ENCODE measurements around the gene HMCN1. TPM values are rescaled to one million over a fixed set of nuclear protein-coding genes. Genes with fewer than 3 reads are reported as not detected.

Gene HMCN1
- total RNA-seq, 1 donor from 2014 or later = 3.4 TPM

- DNase-seq (ENCODE audit: low spot score, unreplicated experiment) = no peak
- Mint-ChIP-seq H3K9me3 (ENCODE audit: low read depth) (no peaks in the 10 kb centered on the region), H3K4me3 (ENCODE audit: low read depth) (no peak overlapping the region), H3K27me3 (no peaks in the 10 kb centered on the region), H3K27ac (no peak overlapping the region), H3K4me1 (ENCODE audit: low read depth) (peaks cover 7% of the 10 kb centered on the region), H3K36me3 (ENCODE audit: insufficient read depth) (no peaks in the 10 kb centered on the region)
- no peak for TF ChIP-seq CTCF (IDR thresholded peaks at IDR 0.05; ENCODE audit: unreplicated experiment)
Observed at GRCh38 chr1:185807275-185807674, 73.1 kb downstream of the HMCN1 start.

- H3K27ac Mint-ChIP-seq = no peak overlapping the region
- no peaks in the 10 kb centered on the region for H3K36me3 Mint-ChIP-seq (ENCODE audit: insufficient read depth)
- H3K4me1 Mint-ChIP-seq (ENCODE audit: low read depth) = peaks cover 7% of the 10 kb centered on the region
- no peak overlapping the region for H3K4me3 Mint-ChIP-seq (ENCODE audit: low read depth)
- no peak for TF ChIP-seq CTCF (IDR thresholded peaks at IDR 0.05; ENCODE audit: unreplicated experiment)
- no peaks in the 10 kb centered on the region for H3K9me3 Mint-ChIP-seq (ENCODE audit: low read depth)
- no peak for DNase-seq (ENCODE audit: low spot score, unreplicated experiment)
- H3K27me3 Mint-ChIP-seq = no peaks in the 10 kb centered on the region
Observed at GRCh38 chr1:185808631-185809030, 74.4 kb downstream of the HMCN1 start.

DNA sequence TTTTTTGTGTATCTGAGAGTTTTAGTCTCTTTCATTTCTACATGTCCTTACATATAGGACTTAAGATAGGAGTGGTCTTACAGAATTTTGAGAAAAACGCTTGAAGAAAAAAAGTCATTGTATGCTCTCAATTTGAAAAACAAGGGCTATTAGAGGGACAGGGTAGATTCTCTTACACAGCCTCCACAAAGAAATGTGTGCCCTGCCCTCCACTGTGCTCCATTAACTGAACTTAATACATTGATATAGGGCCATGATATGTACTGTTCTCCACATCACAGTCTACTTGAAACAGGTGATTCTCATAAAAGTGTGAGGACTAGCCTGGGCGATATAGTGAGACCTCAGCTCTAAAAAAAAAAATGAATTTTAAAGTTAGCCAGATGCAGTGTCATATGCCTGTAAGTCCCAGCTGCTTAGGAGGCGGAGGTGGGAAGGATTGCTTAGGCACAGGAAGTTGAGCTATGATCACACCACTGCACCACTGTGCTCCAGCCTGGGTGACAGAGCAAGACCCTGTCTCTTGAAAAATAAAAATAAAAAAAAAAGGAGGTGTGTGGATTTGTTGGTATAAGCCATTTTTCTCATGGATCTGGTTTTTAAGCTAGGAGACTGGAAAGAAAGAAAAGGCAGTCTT is 77.0 kb downstream of the HMCN1 start:
- DNase-seq (ENCODE audit: low spot score, unreplicated experiment) = no peak
- Mint-ChIP-seq H3K4me1 (ENCODE audit: low read depth) (peaks cover 3% of the 10 kb centered on the region), H3K9me3 (ENCODE audit: low read depth) (no peaks in the 10 kb centered on the region), H3K4me3 (ENCODE audit: low read depth) (no peak overlapping the region), H3K36me3 (ENCODE audit: insufficient read depth) (no peaks in the 10 kb centered on the region), H3K27ac (no peak overlapping the region), H3K27me3 (no peaks in the 10 kb centered on the region)
- no peak for TF ChIP-seq CTCF (IDR thresholded peaks at IDR 0.05; ENCODE audit: unreplicated experiment)

DNA sequence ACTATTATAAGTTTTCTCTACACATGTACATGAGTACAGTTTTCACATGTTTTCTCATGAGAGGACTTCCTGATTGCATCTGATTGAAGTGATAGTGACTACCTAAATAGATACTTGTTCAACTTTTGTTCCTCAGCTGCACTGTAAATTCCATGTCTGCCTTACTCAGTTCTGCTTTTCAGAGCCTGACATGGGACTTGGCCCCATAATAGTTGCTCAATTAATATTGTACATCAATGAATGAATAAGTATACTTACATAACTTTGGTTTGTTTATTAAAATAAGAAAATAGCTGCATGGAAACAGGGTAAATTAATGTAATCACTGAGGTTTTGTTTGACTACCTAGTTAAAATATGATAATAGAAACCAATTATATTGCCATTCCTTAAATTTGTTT is 78.7 kb downstream of the HMCN1 start:
- no peak overlapping the region for H3K4me3 Mint-ChIP-seq (ENCODE audit: low read depth)
- H3K27me3 Mint-ChIP-seq = no peaks in the 10 kb centered on the region
- no peaks in the 10 kb centered on the region for H3K36me3 Mint-ChIP-seq (ENCODE audit: insufficient read depth)
- no peak overlapping the region for H3K27ac Mint-ChIP-seq
- H3K4me1 Mint-ChIP-seq (ENCODE audit: low read depth) = peaks cover 3% of the 10 kb centered on the region
- H3K9me3 Mint-ChIP-seq (ENCODE audit: low read depth) = no peaks in the 10 kb centered on the region
- no peak for TF ChIP-seq CTCF (IDR thresholded peaks at IDR 0.05; ENCODE audit: unreplicated experiment)
- DNase-seq (ENCODE audit: low spot score, unreplicated experiment) = no peak

DNA sequence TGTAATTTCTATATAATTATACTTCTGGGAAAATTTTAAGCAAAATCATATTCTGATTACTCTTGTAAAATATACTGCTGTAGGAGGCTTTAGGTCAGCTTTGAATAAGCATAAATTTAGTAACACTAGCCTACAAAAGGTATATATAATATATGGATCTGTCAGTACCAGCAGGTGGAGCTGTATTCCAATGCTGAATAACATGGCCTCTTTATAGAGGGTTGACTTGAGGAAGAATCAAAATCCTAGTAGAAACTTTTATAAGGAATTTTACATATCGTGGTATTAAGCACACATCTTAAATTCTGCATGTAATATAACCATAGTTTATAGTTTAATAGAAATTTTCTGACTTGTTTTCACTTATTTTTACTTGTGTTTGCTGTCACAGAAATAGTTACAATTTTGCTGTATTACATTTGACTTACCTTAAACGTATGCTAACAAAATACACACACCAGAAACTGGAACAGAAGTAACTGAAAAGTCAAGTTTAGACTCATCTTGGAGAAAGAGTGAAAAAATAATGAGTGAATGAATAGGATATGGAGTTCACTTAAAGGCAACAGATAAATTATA is 79.3 kb downstream of the HMCN1 start:
- DNase-seq (ENCODE audit: low spot score, unreplicated experiment) = no peak
- peak; percentile 73 for TF ChIP-seq CTCF (IDR thresholded peaks at IDR 0.05; ENCODE audit: unreplicated experiment)
- no peaks in the 10 kb centered on the region for H3K27me3 Mint-ChIP-seq
- peaks cover 3% of the 10 kb centered on the region for H3K4me1 Mint-ChIP-seq (ENCODE audit: low read depth)
- H3K36me3 Mint-ChIP-seq (ENCODE audit: insufficient read depth) = no peaks in the 10 kb centered on the region
- no peak overlapping the region for H3K27ac Mint-ChIP-seq
- no peaks in the 10 kb centered on the region for H3K9me3 Mint-ChIP-seq (ENCODE audit: low read depth)
- H3K4me3 Mint-ChIP-seq (ENCODE audit: low read depth) = no peak overlapping the region

Data from progenitor cell of endocrine pancreas (in vitro differentiated cells).